NCI-H1105 treated with DMSO at 0.1 percent for 48 hours (cell line): Measurements from ENCODE around the gene BDH2.
A peak's percentile ranks its signal among the peaks of the same experiment; 100 is the strongest.

Experiments used
- DNase-seq: peaks from one replicate; lab custom pipeline; 2025; lab: John Stamatoyannopoulos, UW

Gene BDH2

DNA sequence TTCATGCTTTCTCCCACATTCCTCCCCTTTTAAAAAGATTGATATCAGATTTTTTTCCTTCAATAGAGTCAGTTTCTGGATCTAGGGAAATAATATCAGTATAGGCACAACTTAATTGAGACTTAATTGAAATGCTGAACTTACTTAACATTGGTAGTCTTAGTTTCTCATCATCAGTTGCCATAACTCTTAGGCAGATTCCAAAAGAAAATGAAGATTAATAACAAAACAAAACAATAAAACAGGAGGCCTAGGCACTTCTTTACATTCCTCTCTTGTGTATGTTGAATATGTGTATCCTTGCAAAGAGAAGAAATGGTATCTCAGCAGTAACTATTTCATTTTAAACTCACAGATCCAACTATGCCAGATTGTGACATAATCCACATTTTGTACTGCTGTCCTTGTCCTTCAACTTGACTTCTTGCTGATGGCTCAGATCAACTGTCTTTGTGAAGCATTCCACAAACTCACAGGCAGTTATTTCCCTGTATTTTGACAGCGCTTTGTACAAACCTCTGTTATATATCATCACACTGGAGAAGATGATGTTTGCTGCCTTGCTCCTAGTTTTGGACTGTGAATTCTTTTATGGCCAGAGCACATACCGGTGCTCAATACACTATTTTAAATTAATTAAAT, 14.0 kb downstream of the BDH2 start:
- no peak for DNase-seq

DNA sequence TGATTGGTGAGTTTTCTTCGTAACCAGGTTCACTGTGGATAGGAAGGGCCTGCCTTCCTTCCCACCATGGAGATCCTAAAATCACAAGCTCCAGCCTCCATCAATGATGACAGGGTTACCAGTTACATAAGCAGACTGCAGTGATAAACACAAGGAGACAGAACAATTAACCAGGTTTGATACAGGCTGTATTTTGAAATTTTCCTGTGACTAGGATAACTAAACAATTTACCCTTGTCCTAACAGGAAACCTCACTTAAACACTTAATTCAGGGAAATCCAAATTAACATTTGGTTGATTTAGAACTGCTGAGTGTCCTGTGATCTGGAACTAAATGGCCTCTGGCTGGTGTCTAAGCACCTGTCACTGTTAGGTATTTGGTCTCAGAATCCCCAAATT, 20.0 kb downstream of the BDH2 start:
- no peak for DNase-seq

DNA sequence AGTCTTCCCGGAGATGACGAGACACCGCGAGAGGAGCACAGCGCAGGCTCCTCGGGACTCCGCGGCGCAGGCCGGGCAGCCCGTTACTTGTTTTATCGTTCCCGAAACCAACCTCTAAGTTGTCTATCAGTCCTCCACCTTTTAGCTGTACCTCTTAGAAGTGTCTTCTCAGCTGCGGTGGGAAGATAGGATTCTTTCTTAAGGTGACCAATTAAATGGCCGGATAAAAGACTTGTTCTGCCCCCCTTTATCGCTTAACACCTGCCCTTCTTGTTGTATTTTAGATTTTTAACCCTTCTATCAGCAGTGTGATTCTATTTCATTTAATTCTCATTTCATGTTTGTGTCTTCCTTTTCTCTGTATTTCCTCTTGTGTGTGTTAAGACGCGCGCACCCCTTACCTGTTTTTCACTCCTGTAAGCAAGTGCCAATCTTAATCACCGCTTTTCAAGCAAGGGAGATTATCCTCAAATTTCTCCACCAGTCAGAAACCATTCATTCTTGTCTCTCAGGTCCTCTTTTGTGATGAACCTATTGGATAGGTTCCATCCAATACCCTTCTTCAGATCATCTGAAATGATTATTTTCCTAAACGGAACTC, 22.8 kb downstream of the BDH2 start, which contains the start of gene SLC9B2:
Gene SLC9B2 (minus strand): TSS at position 15 of the 601 bp plus-strand sequence. CDS start 9,211 bp downstream, outside the sequence.
- no peak for DNase-seq

DNA sequence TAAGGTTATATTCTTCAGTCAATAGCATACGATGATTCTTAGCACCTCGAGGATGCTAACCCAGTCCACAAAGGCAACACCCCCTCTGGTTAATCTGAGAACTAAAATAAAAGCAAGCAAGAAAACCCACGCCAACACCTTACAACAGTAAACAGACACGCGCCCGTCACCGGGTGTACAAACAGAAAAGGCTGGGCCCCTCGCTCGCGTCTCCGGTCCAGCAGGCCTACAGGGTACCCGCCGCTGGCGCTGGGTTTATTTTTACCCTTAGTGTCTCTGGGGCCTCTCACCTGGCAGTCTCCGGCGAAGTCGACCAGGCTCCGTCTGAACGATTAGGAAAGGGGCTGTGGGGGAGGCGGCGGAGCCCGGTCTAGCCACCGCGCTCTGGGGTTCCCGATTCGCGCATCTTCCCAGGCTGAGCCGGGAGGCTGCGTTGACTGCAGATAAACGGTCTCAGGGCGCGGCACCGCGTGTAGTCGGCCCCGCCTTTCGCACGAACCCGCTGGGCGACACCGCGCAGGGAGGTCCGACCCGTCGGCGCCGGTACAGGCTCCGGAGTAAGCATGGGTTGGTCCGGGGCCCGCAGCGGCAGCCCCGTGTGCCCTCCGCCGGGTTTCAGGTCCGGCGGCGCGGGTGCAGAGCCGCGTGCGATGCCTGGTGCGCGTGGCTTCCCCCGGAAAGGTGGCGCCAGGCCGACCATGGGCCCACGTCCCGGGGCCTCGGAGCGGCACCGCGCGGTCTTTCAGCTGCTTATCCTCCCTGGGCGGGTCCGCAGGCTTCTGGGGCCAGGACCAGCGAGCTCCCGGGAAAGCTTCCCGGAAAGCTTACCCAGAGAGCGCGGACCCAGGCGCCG, 23.5 kb downstream of the BDH2 start:
- peak; percentile 66 for DNase-seq

DNA sequence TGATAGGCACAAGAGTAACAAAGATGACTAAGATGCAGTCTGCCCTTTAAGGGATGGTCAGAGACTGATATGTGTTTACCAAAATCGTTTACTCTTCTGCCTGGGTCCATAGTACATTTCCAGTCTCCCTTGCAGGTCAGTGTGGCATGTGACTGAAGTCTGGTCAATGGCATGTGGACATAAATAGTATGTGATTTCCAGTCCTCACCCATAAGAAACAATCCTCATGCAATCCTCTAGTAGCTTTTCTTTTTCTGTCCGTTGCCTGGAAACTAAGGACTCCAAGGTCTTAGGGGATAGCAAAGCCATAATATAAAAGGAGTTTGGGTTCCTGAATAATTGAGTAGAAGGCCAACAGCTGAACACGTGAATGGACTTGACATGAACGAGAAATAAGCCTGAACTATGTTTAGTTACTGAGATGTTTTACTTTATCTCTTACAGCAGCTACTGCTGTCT, 24.2 kb downstream of the BDH2 start:
- no peak for DNase-seq

DNA sequence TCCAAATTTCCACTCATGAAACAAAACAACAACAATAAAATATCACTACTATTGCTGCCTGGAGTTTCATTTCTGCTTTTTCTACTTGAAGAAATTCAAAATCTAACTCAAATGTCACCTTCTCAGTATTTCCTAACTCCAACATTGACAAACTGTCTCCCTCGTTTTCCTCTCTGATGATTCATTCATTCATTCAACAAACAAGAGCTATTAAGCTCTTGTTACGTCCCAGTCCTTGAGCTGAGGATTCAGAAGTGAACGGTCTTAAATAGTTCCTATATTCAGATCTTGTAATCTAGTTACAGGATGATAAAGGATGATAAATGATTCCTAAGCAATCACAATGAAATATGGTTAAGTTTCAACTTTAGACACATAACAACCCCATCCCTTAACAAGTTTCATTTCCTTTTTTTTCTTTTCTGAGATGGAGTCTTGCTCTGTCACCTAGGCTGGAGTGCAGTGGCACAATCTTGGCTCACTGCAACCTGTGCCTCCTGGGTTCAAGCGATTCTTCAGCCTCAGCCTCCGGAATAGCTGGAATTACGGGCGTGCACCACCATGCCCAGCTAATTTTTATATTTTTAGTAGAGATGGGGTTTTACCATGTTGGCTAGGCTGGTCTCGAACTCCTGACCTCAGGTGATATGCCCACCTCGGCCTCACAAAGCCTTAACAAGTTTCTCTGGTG, 24.7 kb downstream of the BDH2 start:
- no peak for DNase-seq

DNA sequence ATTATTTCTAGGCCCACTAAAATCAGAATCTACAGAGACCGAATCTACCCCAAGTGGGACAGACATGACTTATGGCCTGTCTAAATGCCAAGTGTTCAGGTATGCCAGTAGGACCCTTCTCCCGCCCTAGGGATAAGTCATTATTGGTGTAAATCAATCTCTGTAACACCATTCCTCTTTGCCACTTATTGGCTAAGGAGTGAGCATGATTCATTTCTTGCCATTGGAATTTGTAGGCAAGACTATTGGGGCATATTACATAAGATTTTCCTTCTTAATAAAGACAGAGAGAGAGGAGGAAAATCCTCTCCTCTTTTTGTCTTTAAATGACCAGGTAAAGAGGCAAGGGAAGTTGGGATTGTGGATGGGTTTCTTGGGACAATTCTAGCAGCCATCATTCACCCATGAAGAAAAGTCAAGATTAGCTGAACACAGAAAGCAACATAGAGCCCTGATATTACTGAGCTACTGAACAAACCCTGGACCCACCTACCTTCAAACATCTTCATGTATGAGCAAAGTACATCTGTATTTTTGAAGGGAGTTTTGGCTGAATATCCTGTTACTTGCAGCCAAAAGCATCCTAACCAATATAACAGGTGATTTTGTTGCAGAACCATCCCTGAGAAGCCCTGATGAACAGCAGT, 25.7 kb downstream of the BDH2 start:
- no peak for DNase-seq

DNA sequence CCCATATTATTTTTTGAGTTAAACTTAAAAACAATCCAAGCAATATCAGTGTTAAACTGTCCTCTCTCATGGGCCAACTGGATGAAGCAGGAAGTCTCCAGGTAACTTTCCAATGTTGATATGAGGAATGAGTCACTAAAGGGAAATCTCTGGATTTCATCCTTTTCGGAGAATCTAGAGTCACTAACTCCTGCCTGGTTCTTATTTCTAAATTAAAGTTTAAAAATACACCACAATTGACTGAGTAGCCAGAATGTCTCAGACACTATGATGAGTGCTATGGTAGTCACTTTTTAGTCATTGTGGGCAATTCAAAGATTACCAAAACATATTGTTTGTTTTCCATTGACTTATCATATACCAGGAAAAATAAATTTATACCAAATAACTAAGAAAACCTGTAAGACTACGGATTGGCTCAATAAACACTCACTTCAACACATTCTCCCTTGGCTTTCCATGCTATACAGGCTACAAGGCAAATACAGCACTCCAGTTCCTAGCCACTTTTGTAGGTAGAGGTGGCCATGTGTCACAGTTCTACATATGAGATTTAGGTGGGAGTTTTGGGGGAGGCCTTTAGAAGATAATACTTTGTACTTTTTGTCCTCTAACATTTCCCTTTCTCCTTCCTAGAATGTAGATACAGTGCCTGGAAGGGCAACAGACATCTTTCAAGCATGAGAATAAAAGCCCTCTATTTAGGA, 31.6 kb downstream of the BDH2 start:
- no peak for DNase-seq

DNA sequence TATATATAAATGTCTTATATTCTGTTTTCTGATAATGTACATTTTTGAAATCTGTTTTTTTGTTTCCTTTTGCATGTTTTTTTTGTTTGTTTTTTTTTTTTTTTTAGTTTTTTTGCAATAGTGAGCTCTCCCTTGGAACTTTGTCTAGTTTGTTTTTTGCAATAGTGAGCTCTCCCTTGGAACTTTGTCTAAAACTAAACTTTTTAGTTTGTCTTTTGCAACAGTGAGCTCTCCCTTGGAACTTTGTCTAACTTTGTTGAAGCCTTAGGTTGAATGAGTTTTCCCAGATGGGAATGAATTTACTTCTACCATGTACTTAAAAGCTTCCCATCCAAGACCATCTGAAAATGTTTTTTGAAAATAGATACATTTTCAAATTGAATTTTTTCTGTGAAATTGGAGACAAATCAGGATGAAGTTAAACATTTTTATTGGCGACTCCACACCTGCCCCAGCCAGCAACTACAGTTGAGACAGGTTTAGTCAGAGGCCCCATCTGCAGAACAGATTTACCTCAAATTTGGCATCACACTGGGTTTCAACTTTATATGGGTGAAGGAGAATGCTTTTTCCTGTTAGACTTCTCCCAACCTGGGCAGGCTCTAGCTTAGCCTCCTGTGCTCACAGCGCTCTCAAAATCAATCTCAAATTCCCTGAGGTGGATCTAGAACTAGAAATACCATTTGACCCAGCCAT, 39.0 kb downstream of the BDH2 start:
- no peak for DNase-seq

DNA sequence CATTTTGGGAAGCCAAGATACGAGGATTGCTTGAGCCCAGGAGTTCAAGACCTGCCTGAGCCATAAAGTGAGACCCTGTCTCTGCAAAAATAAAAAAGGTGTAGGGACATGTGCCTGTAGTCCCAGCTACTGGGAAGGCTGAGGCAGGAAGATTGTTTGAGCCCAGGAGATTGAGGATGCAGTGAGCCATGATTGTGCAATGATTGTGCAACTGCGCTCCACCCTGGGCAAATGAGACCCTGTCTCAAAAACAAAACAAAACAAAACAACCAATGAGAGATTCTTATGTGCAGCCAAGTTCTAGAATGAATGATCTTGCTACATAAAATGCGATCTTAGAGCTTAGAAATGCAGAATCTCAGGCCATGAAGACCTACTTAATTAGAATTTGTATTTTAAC, 45.6 kb downstream of the BDH2 start:
- DNase-seq = no peak

DNA sequence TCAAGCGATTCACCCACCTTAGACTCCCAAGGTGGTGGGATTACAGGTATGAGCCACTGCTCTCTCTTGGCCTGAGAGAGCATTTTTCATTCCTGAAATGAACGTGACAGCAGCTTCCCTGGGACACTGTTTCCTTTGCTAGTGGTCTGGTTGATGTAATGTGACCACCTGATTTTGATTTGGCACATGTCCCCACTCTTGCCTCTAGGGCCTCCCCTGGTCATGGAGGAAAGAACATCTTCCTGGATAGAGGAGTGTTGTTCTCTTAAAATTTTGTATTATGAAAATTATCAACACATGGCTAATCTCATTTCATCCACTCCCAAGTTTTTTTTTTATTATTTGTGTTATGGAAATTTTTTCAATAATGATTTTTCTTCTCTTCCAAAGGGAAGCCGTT, 46.9 kb downstream of the BDH2 start:
- no peak for DNase-seq

DNA sequence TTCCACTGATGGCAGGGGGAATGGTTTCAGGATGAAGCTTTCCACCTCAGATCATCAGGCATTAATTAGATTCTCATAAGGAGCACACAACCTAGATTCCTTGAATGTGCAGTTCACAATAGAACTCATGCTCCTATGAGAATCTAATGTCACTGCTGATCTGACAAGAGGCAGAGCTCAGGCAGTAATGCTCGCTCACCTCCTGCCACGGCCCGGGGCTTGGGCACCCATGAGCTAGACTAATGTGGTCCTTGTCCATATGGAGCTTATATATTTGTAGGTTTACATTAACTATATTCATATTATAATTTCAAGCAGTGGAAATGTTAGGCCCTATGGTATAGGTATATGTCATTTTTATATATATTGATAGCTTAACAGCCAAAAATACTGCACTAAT, 47.5 kb downstream of the BDH2 start:
- no peak for DNase-seq

DNA sequence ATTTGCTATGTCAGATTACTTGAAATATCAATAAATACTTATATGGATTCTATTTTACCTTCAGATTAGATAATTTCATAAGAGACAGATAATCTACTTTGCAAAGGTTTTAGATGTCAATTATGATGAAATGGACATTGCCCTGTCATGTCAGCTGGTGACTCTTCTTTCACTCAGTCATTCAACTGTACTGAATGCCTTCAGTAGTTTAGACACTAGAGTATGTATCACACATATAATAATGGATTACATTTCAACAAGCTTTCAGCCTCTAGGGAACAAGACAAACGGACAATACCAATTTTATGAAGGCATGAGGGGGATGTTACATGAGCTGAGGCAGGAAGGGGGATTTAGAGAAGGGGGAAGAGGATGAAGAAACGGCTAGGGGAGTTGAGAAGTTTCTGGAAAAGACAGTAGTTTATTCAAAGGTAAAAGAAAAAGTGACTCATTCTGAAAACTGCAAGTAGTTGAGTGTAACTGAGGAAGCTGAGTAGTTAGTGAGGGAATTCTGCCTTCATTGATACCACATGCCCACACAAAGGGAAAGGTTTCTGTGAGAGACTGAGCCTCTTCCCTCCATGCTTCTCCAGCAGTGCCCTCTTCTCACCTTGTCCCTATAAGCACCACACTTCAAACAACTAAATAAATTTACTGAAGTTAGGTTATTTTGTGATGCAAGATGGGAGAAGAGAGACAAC, 48.7 kb downstream of the BDH2 start:
- DNase-seq = no peak

DNA sequence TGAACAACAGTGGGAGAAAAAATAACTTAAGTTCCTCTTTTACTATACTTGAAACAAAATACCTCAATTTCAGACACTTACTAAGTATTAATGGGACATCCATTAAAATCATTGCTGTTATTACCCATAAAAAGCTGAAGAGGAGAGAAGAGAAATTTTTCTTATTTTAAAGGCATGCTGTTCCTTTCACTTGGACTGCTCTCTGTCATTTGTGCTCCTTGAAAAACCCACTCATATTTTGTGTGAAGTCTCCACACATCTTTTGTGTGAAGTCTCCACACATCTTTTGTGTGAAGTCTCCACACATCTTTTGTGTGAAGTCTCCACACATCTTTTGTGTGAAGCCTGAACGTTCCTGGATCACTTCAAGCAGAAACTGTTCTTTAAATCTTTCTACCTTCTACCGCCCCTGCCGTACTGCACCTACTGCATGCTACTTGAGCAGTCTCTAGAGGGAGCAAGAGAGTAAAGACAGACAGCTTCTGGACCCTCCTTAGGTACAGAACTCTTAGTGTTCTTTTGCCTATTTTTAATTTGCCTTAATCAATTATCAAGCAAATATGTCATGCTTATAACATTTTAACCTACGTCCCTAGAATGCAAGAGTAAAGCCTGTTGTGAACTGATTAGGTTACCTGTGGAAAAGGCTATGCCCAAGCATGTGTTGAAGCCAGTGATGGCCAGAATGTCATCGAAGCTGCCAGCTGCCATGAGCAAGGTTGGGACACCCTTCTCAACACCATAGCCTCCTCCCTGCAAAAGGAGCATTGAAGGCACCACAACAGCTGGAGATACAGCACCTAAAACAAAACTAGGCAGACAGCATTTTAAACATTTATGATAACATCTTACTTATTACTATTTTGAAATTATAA, 53.0 kb downstream of the BDH2 start:
- peak; percentile 1 for DNase-seq

DNA sequence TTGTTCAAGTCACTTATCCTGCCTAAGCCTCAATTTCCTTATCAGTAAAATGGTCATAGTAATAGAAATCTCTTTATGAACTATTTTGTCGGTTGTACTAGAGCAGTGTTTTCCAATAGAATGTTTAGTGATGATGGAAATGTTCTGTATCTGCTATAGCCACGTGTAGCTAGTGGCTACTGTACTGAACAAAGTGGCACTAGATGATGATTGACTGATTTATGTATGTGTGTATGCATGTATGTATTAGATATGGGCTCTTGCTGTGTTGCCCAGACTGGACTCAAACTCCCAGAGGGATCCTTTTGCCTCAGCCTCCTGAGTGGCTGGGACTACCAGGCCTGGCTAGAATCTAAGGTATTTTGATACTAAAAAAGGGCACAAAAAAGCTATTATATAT, 55.5 kb downstream of the BDH2 start:
- no peak for DNase-seq

DNA sequence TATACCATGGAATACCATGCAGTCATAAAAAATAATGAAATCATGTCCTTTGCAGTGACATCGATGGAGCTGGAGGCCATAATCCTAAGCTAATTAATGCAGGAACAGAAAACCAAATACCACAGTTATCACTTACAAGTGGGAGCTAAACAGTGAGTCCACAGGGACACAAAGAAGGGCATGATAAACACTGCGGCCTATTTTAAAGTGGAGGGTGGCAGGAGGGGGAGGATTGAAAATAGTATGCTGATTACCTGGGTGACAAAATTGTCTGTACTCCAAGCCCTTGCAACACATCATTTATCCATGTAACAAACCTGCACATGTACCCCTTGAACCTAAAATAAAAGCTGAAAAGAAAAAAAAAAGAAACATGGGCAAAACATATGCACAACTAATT, 63.5 kb downstream of the BDH2 start:
- DNase-seq = no peak

DNA sequence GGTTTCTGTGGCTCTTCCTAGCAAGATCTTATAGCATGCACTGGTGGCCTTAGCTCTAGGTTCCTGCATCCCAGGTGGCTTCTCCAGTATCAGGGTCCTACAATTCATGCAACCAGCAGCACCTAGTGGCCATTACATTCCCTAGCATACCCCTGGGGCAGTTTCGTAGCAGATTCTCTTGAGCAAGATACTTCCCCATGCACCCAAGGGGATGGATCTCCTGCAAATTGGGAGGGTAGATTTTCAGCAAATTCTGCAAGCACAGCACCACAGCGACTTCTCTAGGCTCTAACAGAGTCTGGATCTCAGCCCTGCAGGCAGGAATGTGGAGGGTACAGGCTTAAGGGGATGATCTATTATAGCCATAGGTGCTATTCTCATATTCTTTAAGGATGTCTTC, 67.1 kb downstream of the BDH2 start:
- peak; percentile 0 for DNase-seq

DNA sequence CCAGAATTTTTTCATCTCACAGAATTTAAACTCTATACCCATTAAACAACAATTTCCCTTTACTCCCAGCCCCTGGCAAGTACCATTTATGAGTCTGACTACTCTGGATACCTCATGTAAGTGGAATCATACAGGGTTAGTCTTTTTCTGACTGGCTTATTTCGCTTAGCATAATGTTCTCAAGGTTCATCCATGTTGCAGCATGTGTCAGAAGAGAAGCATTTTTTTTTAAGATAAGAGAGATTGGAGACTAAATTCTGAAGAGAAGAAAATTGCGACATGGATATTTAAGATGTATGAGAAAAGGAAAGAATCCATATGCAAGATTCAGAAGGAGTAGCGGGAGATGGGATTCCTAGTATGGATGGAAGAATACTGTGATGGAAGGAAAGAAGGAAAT, 68.8 kb downstream of the BDH2 start:
- no peak for DNase-seq

DNA sequence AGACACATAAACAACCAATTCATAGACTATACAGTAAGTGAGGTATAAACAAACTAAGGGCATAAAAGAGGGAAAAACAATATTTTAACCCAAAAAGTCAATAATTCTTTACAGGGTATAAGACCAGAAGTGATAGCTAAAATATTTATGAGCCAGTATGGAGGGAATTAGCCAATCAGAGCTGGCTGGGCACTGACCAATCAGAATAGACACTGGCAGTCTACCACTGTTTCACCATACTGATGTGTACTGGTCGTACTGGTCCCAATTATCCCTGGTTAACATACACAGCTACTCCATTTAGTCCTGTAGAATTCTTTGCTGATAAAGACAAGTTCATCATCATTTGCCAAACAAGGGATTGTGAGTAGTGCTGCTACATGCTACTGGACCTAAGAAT, 70.3 kb downstream of the BDH2 start:
- no peak for DNase-seq
